Neural crest cell (in vitro differentiated cells): ENCODE results near the gene VPS37C. TPM values are rescaled to one million over a fixed set of nuclear protein-coding genes. Genes with fewer than 3 reads are reported as not detected.
A peak's percentile ranks its signal among the peaks of the same experiment; 100 is the strongest.
"Not testable (repeated sequence)": the region's sequence is repeated elsewhere in the genome, so short reads cannot be mapped to it uniquely, and the experiment has no call there.

Experiments used
- DNase-seq: peaks from one replicate; pipeline ENCODE4 v3.0.0; 2021; ENCODE audit warnings: low read depth, mixed read lengths, low spot score
- H3K27ac Mint-ChIP-seq: one replicate; pipeline ENCODE4 v1.8.0; 2021; ENCODE audit warnings: mild to moderate bottlenecking, mixed read lengths; ENCODE audit not compliant: unreplicated experiment
- H3K27me3 Mint-ChIP-seq: 2 replicates; pipeline ENCODE4 v1.8.0; 2021; ENCODE audit warnings: low read depth, mild to moderate bottlenecking, mixed read lengths
- H3K36me3 Mint-ChIP-seq: 2 replicates; pipeline ENCODE4 v1.8.0; 2021; ENCODE audit warnings: low read depth, mild to moderate bottlenecking, mixed read lengths
- H3K4me1 Mint-ChIP-seq: 2 replicates; pipeline ENCODE4 v1.8.0; 2021; ENCODE audit warnings: mixed read lengths
- H3K4me3 Mint-ChIP-seq: one replicate; pipeline ENCODE4 v1.8.0; 2021; ENCODE audit warnings: mild to moderate bottlenecking, mixed read lengths
- H3K9me3 Mint-ChIP-seq: 2 replicates; pipeline ENCODE4 v1.8.0; 2021; ENCODE audit warnings: mixed read lengths
- CTCF ChIP-seq: fragments of 200-600 bp; sonication (generic); conservative IDR thresholded peaks from 2 replicates; pipeline ENCODE4 v1.5.0; 2021; ENCODE audit warnings: antibody characterized with exemption, mild to moderate bottlenecking
- long read RNA-seq: library from polyadenylated mRNA; unstranded; transcript quantifications from one replicate; pipeline ENCODE4 v2.0.0, GENCODE V29; 2020
- total RNA-seq: library from RNA; stranded (reverse); gene quantifications from 2 replicates; pipeline ENCODE4 v1.2.1, GENCODE V29; 2021

The VPS37C gene
- 25.8 and 26.0 TPM in 2 replicates for total RNA-seq
- long read RNA-seq: 0 reads

- H3K36me3 Mint-ChIP-seq: peaks cover 6% of the 10 kb centered on the region
- peak; percentile 88 for DNase-seq
- no peak for TF ChIP-seq CTCF
- peak within 1 kb of the TSS; percentile 96 for H3K4me3 Mint-ChIP-seq
- H3K9me3 Mint-ChIP-seq: no peaks in the 10 kb centered on the region
- H3K27ac Mint-ChIP-seq: peak within 1 kb of the TSS; percentile 94
- H3K27me3 Mint-ChIP-seq: no peaks in the 10 kb centered on the region
- H3K4me1 Mint-ChIP-seq: peaks cover 28% of the 10 kb centered on the region
These were observed at the start of gene VPS37C for GRCh38 chr11:61161190-61162091. Gene VPS37C (minus strand): TSS chr11:61161426. CDS start chr11:61138829, 22,597 bp downstream.

GRCh38 chr11:61210629-61211028 is 49.4 kb upstream of the VPS37C start:
- H3K4me3 Mint-ChIP-seq, H3K36me3 Mint-ChIP-seq, H3K27me3 Mint-ChIP-seq, H3K4me1 Mint-ChIP-seq, H3K9me3 Mint-ChIP-seq, H3K27ac Mint-ChIP-seq, DNase-seq: not testable (repeated sequence)

- not testable (repeated sequence) for H3K36me3 Mint-ChIP-seq, H3K9me3 Mint-ChIP-seq, H3K27me3 Mint-ChIP-seq, H3K27ac Mint-ChIP-seq, H3K4me3 Mint-ChIP-seq, DNase-seq
- peaks cover 10% of the 10 kb centered on the region for H3K4me1 Mint-ChIP-seq
These were observed 46.5 kb upstream of the VPS37C start for GRCh38 chr11:61207636-61208310.

- H3K36me3 Mint-ChIP-seq, H3K27me3 Mint-ChIP-seq, DNase-seq, H3K27ac Mint-ChIP-seq, H3K9me3 Mint-ChIP-seq, H3K4me3 Mint-ChIP-seq: not testable (repeated sequence)
- peaks cover 11% of the 10 kb centered on the region for H3K4me1 Mint-ChIP-seq
These were observed 43.4 kb upstream of the VPS37C start for GRCh38 chr11:61204502-61205059.

GRCh38 chr11:61203873-61204272 is 42.6 kb upstream of the VPS37C start:
- not testable (repeated sequence) for DNase-seq, H3K27me3 Mint-ChIP-seq, H3K9me3 Mint-ChIP-seq, H3K36me3 Mint-ChIP-seq, H3K27ac Mint-ChIP-seq, H3K4me3 Mint-ChIP-seq
- H3K4me1 Mint-ChIP-seq: peaks cover 11% of the 10 kb centered on the region

- H3K27me3 Mint-ChIP-seq, H3K36me3 Mint-ChIP-seq, H3K4me3 Mint-ChIP-seq, DNase-seq, H3K27ac Mint-ChIP-seq, H3K9me3 Mint-ChIP-seq: not testable (repeated sequence)
- H3K4me1 Mint-ChIP-seq: peaks cover 11% of the 10 kb centered on the region
These were observed 41.9 kb upstream of the VPS37C start, which contains the start of gene PGA3 for GRCh38 chr11:61202950-61203746. Gene PGA3 (plus strand): TSS chr11:61203515. CDS start chr11:61203565, 50 bp downstream.

GRCh38 chr11:61201476-61201875 is 40.2 kb upstream of the VPS37C start:
- Mint-ChIP-seq H3K4me3 (no peak overlapping the region), H3K27ac (no peak overlapping the region), H3K36me3 (no peaks in the 10 kb centered on the region), H3K27me3 (peaks cover 3% of the 10 kb centered on the region), H3K9me3 (no peaks in the 10 kb centered on the region), H3K4me1 (peaks cover 11% of the 10 kb centered on the region)
- no peak for TF ChIP-seq CTCF
- DNase-seq: no peak
